SU-DHL-6 (cell line): ENCODE measurements around the gene ELANE.

Experiments used
- H2AFZ ChIP-seq: fragments of 200-600 bp; sonication (generic); 2 replicates; pipeline ENCODE4 v1.6.1; 2014; ENCODE audit warnings: low read depth, mild to moderate bottlenecking, moderate library complexity, mixed read lengths, antibody characterized with exemption, low read length; ENCODE audit not compliant: severe bottlenecking
- H3F3A ChIP-seq: fragments of 200-600 bp; shearing (Covaris generic); 2 replicates; pipeline ENCODE4 v1.6.0; 2016; ENCODE audit warnings: antibody characterized with exemption, mild to moderate bottlenecking; ENCODE audit not compliant: insufficient read depth
- H3K27ac ChIP-seq: fragments of 200-600 bp; sonication (generic); 2 replicates; pipeline ENCODE4 v1.5.1; 2016; ENCODE audit warnings: low read depth, mild to moderate bottlenecking, low read length, moderate library complexity, mixed read lengths
- H3K27me3 ChIP-seq: fragments of 200-600 bp; sonication (generic), shearing (Covaris generic); 2 replicates; pipeline ENCODE4 v1.6.0; 2014; ENCODE audit warnings: mild to moderate bottlenecking, low read length
- H3K36me3 ChIP-seq: fragments of 200-600 bp; sonication (generic); 2 replicates; pipeline ENCODE4 v1.6.1; 2014; ENCODE audit warnings: mild to moderate bottlenecking, low read length, mixed read lengths
- H3K4me2 ChIP-seq: fragments of 300-600, 200-600 bp; shearing (Covaris generic), sonication (generic); 2 replicates; pipeline ENCODE4 v1.6.0; 2014; ENCODE audit warnings: low read length, low read depth, mild to moderate bottlenecking; ENCODE audit not compliant: poor library complexity, severe bottlenecking
- H3K4me3 ChIP-seq: fragments of 200-600 bp; sonication (generic); 2 replicates; pipeline ENCODE4 v1.5.1; 2014; ENCODE audit warnings: antibody characterized with exemption, low read length, mild to moderate bottlenecking, mixed read lengths; ENCODE audit not compliant: insufficient read depth, poor library complexity, severe bottlenecking
- H3K79me2 ChIP-seq: fragments of 200-600 bp; sonication (generic); 2 replicates; pipeline ENCODE4 v1.6.1; 2014; ENCODE audit warnings: mild to moderate bottlenecking, low read length, moderate library complexity; ENCODE audit not compliant: insufficient read depth
- H3K9ac ChIP-seq: fragments of 200-600 bp; sonication (generic); 2 replicates; pipeline ENCODE4 v1.7.0; 2014; ENCODE audit warnings: mild to moderate bottlenecking, low read length
- H3K9me2 ChIP-seq: fragments of 200-600 bp; sonication (generic); replicated peaks from 2 replicates; pipeline ENCODE4 v1.6.1; 2014; ENCODE audit warnings: low read length; ENCODE audit not compliant: insufficient read depth
- H3K9me3 ChIP-seq: fragments of 200-600 bp; sonication (generic); 2 replicates; pipeline ENCODE4 v1.6.1; 2014; ENCODE audit warnings: low read length, mixed read lengths; ENCODE audit not compliant: insufficient read depth
- H4K20me1 ChIP-seq: fragments of 200-600 bp; sonication (generic); 2 replicates; pipeline ENCODE4 v1.6.1; 2014; ENCODE audit warnings: low read depth, mild to moderate bottlenecking, antibody characterized with exemption, low read length, moderate library complexity, mixed read lengths
- EZH2phosphoT487 ChIP-seq: fragments of 200-600 bp; sonication (generic), shearing (Covaris generic); conservative IDR thresholded peaks from 2 replicates; pipeline ENCODE4 v1.6.1; 2018; ENCODE audit warnings: mild to moderate bottlenecking, antibody characterized with exemption, low read length, moderate library complexity, mixed read lengths
- TF ChIP-seq, protein P1 (sequence below): fragments of 200-600 bp; sonication (generic); IDR thresholded peaks from one replicate; pipeline ENCODE4 v1.5.1; 2017; ENCODE audit warnings: antibody characterized with exemption, mild to moderate bottlenecking, low read length, moderate library complexity; ENCODE audit not compliant: insufficient read depth, poor library complexity, severe bottlenecking

Gene ELANE

DNA sequence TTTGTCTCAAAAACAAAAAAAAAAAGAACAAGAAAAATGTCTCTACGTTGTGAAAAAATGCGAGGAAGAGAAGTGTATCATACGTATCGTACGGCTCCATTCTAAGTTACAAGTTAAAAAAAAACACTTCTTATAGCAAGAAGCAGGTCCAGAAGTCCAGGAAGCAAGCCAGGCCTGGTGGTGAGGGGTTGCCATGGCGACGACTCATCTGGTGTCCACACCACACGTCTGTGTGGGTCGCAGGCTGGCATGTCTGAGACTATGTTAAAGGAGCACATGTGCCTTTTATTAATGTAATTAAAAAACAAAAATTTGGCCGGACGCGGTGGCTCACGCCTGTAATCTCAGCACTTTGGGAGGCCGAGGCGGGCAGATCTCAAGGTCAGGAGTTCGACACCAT is 35.0 kb downstream of the ELANE start:
- no peak overlapping the region for H3K9ac ChIP-seq
- H3K79me2 ChIP-seq = peaks cover under 1% of the 10 kb centered on the region; the same call in 1 of the 2 replicates
- H3K27me3 ChIP-seq = no peaks in the 10 kb centered on the region
- no peaks in the 10 kb centered on the region for H4K20me1 ChIP-seq
- no peak overlapping the region for H3K4me2 ChIP-seq
- no peaks in the 10 kb centered on the region for H3K36me3 ChIP-seq
- no peak overlapping the region for H3K27ac ChIP-seq
- H3K4me3 ChIP-seq = no peak overlapping the region
- no peak overlapping the region for H2AFZ ChIP-seq
- peaks cover 3% of the 10 kb centered on the region; the same call in 1 of the 2 replicates for H3F3A ChIP-seq
- no peaks in the 10 kb centered on the region for H3K9me2 ChIP-seq
- no peak for TF ChIP-seq EZH2phosphoT487
- H3K9me3 ChIP-seq = no peaks in the 10 kb centered on the region

- Histone ChIP-seq H3K4me2 (no peak overlapping the region), H3K79me2 (peaks cover 5% of the 10 kb centered on the region; the same call in 1 of the 2 replicates), H4K20me1 (no peaks in the 10 kb centered on the region), H3F3A (peaks cover 7% of the 10 kb centered on the region; the same call in 1 of the 2 replicates), H3K9me2 (no peaks in the 10 kb centered on the region), H3K36me3 (no peaks in the 10 kb centered on the region), H3K4me3 (no peak overlapping the region), H3K9ac (no peak overlapping the region), H3K27me3 (no peaks in the 10 kb centered on the region), H2AFZ (no peak overlapping the region), H3K9me3 (no peaks in the 10 kb centered on the region), H3K27ac (no peak overlapping the region)
- TF ChIP-seq, protein P1, sequence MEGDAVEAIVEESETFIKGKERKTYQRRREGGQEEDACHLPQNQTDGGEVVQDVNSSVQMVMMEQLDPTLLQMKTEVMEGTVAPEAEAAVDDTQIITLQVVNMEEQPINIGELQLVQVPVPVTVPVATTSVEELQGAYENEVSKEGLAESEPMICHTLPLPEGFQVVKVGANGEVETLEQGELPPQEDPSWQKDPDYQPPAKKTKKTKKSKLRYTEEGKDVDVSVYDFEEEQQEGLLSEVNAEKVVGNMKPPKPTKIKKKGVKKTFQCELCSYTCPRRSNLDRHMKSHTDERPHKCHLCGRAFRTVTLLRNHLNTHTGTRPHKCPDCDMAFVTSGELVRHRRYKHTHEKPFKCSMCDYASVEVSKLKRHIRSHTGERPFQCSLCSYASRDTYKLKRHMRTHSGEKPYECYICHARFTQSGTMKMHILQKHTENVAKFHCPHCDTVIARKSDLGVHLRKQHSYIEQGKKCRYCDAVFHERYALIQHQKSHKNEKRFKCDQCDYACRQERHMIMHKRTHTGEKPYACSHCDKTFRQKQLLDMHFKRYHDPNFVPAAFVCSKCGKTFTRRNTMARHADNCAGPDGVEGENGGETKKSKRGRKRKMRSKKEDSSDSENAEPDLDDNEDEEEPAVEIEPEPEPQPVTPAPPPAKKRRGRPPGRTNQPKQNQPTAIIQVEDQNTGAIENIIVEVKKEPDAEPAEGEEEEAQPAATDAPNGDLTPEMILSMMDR = no peak
- no peak for TF ChIP-seq EZH2phosphoT487
Observed at GRCh38 chr19:887599-887998, 35.5 kb downstream of the ELANE start.

- Histone ChIP-seq H3K9ac (no peak overlapping the region), H3K27me3 (no peaks in the 10 kb centered on the region), H3K79me2 (peaks cover 5% of the 10 kb centered on the region; the same call in 1 of the 2 replicates), H3F3A (peaks cover 7% of the 10 kb centered on the region; the same call in 1 of the 2 replicates), H3K4me3 (no peak overlapping the region), H4K20me1 (no peaks in the 10 kb centered on the region), H3K27ac (no peak overlapping the region), H3K9me2 (no peaks in the 10 kb centered on the region), H3K4me2 (no peak overlapping the region), H3K9me3 (no peaks in the 10 kb centered on the region), H2AFZ (no peak overlapping the region), H3K36me3 (no peaks in the 10 kb centered on the region)
- no peak for TF ChIP-seq EZH2phosphoT487
- TF ChIP-seq, protein P1 = no peak
Observed at GRCh38 chr19:888581-889385, 36.7 kb downstream of the ELANE start.

DNA sequence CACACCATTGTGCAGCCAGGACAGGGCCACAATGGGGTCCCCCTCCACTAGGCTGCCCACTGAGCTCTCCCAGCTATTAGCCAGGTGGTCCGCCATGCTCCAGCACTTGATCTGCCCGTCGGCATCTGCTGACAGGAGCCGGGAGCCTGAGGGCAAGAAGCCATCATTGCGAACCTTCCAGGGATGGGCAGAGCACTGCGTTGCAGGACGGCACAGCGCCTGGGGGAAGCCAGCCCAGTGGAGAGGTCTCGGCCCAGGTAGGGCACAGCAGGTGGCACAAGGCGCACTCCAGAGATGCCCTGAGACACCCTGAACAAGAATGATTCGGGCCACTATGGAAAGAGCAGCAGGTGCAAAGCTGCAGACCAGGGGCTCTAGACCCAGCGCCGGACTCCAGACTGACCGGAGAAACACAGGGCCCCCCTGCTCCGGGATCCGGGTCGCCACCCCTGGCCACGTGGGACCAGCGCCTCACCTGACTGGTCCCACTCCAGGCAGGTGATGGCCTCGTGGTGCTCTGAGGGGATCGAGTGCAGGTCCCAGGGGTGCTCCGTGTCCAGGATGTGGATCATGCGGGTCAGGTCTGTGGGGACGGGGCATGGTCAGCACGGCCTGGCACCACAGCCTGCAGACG is 37.7 kb downstream of the ELANE start:
- Histone ChIP-seq H3K4me2 (no peak overlapping the region), H3K9me3 (no peaks in the 10 kb centered on the region), H4K20me1 (no peaks in the 10 kb centered on the region), H3K4me3 (no peak overlapping the region), H3F3A (peaks cover 7% of the 10 kb centered on the region; the same call in 1 of the 2 replicates), H3K9me2 (no peaks in the 10 kb centered on the region), H3K27me3 (no peaks in the 10 kb centered on the region), H3K9ac (no peak overlapping the region), H2AFZ (no peak overlapping the region), H3K79me2 (peaks cover 5% of the 10 kb centered on the region; the same call in 1 of the 2 replicates), H3K36me3 (no peaks in the 10 kb centered on the region), H3K27ac (no peak overlapping the region)
- TF ChIP-seq, protein P1 = no peak
- TF ChIP-seq EZH2phosphoT487 = no peak
